NCI-H748 treated with DMSO at 0.1 percent for 48 hours (cell line): ENCODE measurements around the gene TMEM203.
A peak's percentile ranks its signal among the peaks of the same experiment; 100 is the strongest.

ENCODE experiments used
- DNase-seq: peaks from one replicate; lab custom pipeline; 2025; lab: John Stamatoyannopoulos, UW

TMEM203 gene

DNA sequence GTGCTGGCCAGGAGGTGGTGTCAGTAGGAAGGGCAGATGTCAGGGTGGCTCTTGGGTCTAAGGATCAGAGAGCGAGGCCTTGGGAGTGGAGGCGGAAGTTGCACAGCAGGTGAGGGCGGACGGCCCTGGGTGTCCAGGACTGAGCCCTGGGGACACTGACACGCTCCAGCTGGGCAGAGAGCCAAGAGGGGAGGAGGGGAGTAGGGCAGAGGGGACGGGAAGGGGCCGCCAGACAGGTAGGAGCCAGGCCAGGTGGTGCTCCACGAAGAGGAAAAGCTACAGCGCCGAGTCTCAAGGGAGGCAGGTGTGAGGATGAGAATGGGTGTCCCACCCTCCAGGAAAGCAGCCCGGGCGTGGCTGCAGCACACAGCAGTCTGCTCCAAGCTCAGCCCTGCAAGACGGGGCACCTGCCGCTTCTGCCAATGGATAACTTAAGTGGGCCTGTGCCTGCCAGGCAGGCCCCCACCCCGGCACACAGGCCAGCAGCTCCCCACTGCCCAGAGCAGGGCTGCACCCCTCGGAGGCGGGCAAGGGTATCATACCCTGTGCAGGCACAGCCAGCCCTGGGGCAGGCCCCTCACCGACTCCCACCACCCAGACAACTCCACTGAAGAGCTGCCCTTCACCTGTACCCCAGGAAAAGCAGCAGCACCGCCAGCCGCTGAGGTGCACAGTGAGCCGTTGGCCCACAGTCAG, 9.8 kb downstream of the TMEM203 start:
- DNase-seq, result peak; percentile 79

DNA sequence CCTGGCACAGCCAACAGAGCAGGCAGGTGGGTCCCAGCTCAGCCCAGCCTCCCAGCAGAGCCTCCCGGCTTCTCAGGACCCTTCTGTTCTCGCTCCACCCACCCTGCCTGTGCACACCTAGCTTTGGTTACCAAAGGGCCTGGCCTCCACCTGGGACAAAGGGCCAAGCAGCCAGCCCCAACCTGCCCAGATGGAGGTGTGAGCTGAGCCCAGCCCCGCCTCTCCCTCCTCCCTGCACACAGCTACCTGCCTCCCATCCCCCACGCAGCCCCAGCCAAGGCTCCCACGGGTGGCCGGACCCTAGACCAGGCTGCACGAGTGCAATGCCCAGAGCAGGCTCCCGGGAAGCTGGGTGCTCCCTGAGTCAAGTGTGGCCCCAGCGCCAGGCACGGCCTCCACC, 10.5 kb downstream of the TMEM203 start:
- DNase-seq, result no peak

DNA sequence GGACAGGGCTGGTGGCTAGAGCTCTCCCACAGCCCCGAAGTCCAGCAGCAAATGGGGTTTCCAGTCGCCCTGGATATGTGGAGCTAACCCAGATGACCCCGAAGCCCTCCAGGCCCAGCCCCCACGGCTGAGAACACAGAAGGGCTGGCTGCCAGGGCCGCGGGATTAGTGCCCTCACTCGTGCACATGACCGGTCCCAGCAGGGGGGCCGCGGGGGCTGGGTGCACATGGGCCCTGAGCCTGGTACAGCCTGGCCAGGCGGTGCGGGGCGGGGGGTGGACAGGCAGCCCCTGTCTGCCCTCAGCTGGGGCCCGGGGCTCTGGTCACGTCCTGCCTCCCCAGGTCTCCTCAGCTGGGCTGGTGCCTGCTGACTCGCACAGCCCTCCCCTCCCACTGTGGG, 11.1 kb downstream of the TMEM203 start:
- no peak for DNase-seq

DNA sequence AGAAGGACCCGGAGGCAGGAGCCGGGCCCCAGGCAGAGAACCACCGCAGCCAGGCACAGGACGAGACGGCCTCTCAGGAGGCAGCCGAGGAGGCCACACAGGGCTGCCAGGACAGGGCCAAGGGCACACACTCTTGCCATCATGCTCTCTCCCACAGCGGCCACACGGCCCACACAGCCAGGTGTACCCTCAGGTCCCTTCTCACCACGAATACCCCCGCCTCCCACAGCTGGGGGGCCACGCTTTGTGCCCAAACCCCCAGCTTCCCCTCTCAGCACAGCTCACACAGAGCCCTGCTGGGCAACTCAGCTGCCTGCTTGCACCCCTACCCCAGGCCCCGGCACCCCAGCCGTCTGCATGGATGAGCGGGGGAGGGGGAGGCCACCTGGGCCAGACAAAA, 11.7 kb downstream of the TMEM203 start:
- DNase-seq, result no peak

DNA sequence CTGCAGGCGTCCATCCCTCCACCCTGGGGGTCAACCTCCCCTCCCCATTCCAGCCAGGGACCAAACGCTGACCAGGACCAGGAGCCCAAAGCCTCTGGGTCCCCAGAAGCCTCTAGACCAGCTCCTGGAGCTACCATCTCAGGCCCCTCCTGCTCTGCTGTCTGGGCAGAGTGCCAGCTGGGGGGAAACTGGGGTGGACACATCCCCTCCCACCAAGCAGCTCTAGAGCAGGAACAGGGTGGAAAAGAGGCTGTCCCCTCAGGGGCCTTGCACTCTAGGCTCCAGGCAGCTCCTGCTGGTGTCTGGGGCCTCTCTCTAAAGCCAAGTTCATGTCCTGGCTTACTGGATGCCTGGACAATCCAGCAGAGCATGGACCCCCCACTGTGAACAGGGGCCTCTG, 12.6 kb downstream of the TMEM203 start:
- DNase-seq, result no peak

DNA sequence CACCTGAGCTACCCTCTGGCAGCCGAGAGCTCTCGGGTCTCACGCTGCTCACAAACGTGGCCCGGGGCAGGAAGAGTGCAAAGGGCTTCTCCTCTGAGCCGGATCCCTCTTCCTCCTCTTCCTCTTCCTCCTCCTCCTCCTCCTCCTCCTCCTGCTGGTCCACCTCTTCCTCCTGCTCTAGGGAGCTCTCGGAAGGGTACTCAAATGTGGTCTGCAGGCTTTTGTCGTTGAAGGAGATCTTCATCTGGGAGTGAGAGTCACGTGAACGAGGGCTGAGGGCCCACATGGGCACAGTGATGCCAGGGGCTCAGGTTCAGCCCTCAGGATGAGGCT, 13.0 kb downstream of the TMEM203 start:
- DNase-seq, result no peak

DNA sequence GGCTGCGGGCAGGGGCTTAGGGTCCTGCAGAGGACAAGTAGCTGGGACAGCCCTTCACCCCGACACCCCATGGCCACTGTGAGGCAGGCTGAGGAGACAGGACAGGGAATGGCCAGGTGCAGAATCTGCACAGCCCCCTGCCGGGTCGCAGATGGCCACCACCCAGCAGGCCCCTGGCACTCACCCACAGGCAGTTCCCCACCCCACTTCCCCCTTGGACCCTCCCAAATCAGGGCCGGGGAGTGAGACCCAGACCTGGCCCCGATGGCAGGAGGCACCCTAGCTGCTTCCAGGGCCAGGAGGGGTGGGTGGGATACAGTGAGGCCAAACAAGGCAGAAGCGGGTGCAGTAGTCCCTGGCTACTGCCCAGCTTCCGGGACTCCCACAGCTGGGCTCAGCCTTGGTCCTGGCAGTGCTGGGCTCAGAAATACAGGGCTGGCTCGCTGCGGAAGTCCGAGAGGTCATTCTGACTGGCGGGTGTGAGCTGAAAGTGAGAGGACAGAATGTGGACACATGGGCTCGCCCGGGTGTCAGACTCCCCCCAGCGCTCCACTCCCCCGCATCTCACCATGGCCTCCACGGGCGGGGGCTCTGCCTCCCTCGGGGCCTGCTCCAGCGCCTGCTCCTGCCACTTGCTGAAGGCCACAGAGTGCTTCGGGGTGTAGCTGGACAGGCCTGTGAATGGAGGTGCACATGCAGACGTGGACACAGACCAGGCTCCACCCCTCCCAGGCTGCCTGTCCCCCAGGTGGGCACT, 13.6 kb downstream of the TMEM203 start:
- DNase-seq, result no peak

DNA sequence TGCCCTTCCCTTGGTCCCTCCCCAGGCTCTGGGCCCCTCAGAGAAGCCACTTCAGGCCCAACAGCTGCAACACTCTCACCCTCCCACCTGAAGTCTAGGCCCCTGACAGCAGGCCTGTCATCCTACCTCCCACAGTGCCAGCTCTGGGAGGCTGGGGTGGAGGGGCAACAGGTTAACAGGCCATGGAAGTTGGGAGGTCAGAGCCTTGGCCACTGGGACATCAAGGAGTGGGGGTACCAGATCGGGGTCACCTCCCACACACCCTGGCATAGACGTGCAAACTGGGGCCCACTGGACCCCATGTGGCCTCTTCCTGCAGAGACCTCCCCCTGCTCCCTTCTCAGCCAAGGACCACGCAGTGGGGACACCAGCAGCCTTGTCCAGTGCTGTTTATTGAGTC, 14.2 kb downstream of the TMEM203 start:
- DNase-seq, result no peak

DNA sequence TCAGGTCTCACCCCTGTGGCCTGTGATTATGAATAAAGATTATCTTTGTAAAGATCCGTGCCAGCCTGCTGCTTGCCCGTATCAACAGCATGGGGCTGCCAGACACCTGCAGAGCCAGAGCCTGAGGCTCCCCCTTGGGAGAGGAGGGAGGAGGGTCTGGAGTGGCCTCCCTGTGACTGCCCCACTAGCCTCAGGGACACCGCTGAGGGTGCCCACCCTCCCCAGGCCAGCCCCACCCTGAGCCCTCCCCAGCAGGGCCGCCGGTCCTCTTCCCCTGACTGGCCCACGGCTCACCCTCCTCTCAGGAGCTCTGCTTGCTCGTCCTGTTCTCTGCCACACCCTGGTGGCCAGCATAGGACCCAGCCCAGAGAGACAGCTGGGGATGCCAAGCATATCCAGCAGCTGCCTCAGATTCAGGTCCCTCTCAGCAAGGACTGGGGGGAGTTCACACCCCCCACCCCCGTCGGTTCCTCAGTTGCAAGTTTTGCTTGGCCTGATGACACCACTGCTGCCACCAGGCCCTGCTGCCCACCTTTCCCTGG, 15.1 kb downstream of the TMEM203 start:
- no peak for DNase-seq

DNA sequence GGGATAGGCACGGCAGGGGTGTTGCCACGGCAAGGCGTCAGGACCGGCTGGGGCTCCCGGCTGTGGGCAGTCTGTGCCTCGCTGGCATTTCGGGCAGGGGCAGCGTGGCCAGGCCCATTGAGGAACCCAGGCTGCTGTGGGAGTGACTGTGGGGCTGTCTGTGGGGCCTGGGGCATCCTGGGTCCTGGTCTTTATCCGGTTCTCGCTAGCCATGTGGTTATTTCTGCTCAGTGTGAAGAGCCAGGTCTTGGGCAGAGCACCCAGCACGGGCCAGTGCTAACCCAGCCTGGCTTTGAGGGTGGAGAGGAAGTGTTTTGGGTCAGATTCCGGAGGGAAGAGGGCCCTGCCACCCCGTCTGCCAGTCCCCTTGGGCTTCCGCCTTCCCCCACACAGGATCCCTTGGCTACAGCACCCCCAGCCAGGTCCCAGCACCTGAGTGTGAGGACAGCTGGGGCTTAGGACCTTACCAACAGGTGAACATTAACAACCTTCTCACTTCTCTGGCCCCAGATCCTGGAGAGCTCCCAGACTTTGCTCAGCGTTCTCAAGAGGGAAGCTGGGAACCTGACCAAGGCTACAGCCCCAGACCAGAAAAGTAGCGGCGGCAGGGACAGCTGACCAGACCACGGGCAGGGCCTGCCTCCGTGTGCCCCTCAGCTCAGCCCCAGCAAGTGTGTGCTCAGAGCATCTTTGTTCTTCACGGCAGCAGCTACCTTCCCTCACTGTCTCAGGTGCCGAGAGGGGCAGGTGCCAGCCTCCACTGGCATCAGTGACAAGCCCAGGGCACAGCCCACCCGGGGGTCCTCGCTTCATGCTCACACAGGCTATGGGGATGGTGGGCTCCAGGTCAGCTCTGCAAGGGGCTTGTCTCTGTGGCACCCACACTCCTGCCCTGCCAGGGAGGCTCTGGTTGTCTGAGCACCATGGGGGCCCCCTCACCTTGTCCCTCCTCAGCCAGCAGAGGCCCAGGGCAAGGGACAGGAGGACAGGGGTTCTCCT, 15.9 kb downstream of the TMEM203 start:
- DNase-seq, result no peak

DNA sequence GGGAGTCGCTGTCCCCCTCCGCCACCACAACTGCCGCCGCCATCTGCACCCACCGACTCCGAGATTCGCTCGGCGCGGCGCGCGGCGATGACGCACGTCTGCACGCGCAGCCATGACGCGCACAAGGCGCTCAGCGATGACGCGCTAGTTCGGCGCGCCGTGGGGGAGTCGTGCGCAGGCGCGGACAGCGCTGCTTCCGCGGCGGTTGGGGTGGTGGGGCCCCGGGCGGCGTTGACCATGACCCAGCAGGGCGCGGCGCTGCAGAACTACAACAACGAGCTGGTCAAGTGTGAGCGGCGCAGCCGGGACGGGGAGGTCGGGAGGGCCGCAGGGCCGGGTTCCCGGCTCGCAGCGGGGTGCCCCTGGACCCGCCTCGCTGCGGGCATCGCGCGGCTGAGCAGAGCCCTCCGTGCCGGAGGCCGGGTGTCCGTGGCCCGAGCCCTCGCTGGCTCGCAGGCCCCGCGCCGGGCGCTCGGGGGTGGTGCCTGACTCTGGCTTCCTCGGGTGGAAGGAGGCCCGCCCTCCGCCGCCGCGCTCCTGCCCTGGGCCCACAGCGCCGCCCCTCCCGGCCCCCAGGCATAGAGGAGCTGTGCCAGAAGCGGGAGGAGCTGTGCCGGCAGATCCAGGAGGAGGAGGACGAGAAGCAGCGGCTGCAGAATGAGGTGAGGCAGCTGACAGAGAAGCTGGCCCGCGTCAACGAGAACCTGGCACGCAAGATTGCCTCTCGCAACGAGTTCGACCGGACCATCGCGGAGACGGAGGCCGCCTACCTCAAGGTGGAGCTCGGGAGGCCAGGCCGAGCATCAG, 16.8 kb downstream of the TMEM203 start, which contains the start of the genes ANAPC2 and SSNA1:
ANAPC2 (minus strand) TSS at position 71 of the 807 bp plus-strand sequence; CDS start at position 43, 28 bp downstream.
SSNA1 (plus strand) TSS at position 187 of the 807 bp plus-strand sequence; CDS start at position 238, 51 bp downstream.
- peak; percentile 87 for DNase-seq

DNA sequence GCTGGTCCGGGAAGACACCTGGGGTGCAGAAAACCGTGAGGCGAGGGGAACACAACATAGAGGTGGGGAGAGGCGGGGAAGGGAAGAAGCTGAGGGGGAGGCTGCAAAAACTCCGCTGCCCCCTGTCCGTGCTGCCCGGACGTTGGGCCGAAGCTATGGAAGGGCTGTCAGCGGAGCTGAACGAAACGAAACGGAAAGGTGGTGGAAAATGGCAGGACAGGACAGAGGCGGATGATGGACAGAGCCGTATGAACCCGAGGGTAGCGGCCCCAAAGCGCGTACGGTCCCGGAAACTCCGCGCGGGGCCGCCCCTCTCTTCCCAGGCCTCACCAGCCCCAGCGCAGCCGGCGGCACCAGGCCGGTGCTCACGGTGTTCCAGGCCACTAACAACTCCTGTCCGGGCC, 17.4 kb downstream of the TMEM203 start:
- no peak for DNase-seq

DNA sequence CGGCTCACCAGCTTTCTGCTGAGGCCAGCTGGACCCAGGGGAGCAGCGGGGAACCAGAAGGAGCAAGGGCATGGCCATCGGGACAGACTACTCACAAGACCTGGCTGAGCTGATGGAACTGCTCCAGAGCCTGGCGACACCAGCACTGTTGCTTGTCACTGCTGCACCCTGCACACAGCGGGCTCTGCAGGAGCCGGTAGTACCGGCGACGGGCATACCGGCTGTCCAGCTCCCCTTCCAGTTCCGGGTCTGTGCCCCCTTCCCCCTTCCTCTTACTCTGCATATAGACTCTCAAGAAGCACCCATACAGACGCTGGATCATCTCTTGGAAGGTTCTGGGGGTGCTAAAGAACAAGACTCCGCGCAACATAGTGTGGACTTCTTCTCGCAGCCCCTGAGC, 18.1 kb downstream of the TMEM203 start:
- DNase-seq, result no peak

DNA sequence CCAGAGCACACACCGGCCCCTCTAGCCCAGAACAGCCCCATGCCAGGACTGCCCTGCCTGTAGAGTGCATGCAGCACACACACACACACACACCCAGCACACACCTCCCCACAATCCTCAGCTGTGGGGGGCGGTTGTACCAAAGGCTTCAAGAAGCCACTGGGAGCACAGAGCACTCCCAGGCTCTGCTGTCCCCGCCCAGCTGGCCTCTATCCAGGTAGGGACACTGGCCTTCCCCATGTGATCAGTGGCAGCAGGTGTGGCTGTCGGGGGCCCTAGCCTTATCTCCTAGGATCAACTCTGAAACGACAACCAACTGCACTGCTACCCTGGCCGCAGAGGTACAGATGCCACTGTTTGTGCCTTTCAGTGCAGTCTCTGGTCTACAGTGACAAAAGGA, 19.1 kb downstream of the TMEM203 start:
- no peak for DNase-seq

DNA sequence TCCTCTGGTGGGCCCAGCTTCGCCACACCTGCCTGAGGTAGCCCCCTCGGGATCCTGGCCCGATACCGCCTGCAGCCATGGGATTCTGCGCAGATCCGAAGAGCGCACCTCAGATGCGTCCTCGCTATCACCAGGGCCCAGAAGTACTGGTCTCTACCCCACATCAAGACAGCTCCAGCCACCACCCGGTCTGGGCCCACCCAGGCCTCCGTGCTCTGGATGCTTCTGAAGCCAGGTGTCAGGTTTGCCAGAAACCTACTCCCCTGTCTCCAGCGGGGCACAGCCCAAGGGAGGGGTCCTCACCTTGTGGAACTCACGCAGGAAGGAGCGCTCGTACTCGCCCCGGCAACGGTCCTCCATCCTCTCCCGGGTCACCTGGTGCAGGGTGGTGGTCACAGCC, 19.5 kb downstream of the TMEM203 start:
- DNase-seq, result no peak

DNA sequence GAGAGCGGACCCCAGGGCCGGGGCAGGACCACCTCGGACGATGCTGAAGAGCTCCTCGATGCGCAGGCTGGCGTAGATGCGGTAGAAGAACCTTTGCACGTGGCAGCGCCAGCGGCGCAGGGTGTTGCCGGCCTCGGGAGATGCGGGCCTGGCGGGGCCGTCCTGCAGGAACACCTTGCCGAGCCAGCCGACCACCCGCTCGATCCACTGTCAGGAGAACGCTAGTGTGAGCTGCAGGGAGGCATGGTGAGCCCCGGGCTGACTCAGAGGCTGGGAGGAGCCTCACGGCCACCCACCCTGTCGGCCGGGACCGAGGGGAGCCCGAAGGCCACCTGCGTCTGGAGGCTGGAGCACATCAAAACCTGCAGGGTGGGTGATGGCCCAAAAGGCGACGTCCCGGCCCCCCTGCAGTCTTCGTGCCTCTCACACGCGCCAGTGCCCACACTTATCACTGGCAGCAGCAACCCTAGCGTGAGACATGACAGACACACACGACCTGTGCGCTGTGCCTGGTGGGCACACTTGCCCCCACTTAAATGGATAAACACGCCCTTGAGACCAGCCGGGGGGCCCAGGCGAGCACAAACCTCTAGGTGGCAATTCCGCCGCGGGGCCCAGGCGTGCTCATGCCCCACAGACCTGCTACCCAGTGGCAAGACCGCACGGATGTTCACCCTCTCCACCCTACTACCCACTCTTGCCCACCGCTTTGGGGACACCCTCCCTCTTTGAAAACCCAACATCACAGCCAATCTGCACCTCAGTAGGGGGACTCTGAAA, 20.4 kb downstream of the TMEM203 start:
- DNase-seq, result no peak

DNA sequence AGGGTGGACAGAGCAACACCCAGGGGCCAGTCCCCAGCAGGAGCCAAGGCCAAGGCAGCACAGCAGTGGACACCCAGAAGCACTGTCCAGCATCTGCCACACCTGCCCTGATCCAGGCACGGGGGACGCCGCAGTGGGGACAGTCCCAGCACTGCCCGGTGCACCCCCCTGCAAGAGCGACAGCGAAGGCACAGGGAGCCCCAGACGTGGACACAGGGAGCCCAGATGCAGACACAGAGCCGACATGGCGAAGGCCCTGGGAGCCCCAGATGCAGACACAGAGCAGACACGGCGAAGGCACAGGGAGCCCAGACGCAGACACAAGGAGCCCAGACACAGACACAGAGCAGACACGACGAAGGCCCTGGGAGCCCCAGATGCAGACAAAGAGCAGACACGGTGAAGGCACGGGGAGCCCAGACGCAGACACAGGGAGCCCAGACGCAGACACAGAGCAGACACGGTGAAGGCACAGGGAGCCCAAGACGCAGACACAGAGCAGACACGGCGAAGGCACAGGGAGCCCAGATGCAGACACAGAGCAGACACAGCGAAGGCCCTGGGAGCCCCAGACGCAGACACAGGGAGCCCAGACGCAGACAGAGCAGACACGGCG, 21.4 kb downstream of the TMEM203 start:
- DNase-seq, result no peak

DNA sequence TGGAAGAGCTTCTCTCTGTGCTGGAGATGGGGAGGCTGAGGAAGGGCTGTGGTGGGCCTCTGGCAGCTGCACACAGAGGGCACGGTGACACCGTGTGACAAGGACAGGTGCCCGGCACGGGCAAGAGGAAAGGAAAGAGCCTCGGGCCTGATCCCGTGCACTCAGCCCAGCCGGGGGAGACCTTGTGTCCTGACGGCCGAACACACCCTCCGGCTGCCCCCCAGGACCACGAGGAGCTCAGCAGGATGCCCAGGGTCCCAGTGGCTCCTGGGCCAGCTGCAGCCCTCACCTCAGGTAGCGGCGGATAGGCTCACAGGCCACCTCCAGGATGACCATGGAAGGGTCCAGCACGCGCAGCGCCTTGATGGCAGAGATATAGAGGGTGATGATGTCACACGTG, 22.6 kb downstream of the TMEM203 start:
- DNase-seq, result no peak

DNA sequence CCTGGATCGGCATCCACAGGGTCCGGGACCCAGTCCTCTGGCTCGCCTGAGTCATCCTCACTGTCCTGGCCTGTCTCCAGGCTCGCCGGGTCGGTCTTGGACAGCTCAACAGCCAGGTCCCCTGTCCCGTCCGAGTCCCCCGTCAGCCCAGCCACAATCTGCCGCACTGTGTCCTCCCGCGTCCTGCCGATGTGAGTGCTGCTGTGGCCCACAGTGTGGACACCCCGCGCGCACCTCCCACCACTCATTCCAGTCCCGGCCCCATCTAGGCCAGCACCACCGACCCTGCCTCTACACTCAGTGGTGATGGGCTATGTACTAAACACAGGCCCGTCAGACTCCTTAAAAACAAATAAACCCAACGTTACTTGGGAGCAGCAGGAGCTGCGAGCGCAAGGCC, 23.8 kb downstream of the TMEM203 start:
- DNase-seq, result no peak

DNA sequence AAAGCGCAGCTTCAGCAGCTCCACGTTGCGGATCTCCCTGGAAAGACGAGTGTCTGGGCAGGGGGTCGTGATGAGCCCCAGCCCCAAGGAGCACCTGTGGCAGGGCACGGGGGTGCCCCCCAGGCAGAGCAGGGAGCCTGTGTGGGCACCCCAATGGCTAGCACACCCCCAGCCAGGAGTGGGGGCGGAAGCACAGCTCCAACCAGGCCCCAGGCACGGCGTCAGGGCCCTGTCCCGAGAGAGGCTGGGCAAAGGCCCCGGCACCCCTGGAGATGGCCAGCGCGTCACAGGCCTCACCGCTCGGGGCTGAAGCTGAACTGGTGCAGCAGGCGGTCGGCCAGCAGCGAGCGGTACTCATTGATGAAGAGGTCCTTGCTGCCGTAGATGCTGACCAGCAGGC, 25.0 kb downstream of the TMEM203 start:
- no peak for DNase-seq
